ENCODE results near the gene RAD9B.
"Not testable (repeated sequence)": the region's sequence is repeated elsewhere in the genome, so short reads cannot be mapped to it uniquely, and the experiment has no call there.

Gene RAD9B

DNA sequence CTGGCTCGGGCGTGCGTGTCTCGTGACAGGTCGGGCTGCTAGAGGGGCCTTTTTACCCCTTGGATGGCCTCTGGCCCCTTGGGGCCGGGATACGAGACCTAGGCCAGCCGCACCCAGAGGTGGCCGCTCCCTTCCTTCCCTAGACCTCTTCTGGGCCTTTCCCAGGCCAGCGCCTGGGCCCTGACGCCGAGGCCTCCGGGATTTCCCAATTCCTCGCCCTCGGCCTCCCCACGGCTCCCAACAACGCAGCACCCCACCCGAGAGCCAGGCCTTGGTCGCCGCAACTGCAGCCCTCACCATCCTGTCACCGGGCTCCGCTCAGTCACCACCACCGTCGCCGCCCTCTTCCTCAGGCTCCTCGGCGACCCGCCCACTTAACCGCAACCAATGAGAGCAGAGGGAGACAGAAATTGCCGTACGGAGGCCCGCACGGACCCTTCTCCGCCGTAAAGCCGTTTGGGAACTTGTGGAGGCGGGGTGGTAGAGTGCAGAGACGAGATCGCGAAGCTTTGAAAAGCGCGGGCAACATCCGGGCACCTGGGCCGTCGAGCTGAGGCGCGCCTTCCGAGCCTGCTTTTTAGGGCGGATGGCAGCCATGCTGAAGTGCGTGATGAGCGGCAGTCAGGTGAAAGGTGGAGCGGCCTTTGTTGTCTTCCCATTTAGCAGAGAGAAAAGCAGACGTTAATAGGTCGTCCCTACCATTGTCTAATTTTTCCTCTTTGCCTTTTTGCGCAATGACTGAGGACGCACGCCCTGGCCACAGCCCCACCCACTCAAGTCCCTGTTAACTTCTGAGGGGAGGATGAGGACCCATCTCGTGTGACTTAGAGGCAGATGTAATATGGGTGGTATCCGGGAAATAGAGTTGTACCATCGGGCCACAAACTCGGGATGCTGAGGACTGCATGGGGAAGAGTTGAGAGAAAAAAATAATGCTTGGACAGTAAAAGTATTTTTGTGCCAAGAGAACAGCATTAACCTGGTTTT lies at the start of gene RAD9B, which contains the start of gene VPS29:
RAD9B (plus strand) TSS at position 580 of the 987 bp plus-strand sequence; CDS start at position 587, 7 bp downstream.
VPS29 (minus strand) TSS at position 360 of the 987 bp plus-strand sequence; CDS start at position 300, 60 bp downstream.
- DNase-seq = peak; percentile 62 to 87

DNA sequence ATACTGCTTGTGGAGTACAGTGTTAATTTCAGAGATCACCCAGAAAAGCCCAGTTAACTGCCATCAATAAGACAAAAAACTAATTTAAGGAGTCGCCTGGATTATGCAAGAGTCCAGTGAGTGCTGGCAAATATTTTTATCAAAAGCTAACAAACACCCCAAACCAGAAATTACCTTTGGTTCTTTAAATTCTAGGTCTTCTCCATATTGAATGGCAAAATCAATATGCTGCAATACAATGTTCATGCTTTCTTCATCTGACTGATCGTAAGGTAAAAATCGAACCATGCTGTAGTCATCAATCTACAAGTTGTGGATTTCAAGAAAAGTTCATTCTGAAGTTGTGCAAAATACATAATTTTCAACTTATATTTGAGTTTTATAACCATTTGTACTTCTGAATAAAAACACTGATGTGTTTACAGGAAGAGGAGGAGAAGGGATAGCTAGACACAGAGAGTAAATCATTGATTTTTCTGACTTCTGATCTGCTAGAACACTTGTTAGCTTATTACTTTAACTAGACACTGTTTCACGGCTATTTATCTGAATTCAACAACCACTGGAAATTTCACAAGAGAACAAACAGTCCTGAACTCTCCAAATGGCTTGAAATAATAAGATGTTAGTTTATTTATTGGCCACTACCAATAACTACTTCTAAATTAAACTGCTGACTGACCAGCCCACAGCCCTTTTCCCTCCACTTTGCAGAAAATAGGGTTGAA lies 48.4 kb upstream of the RAD9B start:
- no peak for DNase-seq

DNA sequence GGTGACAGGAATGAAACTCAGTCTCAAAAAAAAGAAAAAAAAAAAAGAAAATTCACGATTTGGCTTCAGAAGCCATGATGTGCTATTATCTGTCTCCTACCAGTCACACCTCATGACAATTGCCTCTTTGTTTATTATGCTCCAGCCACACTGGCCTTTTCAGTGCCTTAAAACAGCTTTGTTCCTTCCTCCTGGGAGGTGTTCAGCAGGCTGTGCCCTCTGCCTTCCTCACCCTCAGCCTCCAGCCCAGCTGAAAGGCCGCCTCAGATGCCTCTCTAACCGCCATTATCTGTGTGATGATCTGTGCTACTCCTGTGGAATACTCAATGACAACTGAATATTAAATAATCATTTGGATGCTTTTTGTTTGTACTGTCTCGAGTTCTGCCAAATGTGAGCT lies 43.4 kb upstream of the RAD9B start:
- no peak for DNase-seq

DNA sequence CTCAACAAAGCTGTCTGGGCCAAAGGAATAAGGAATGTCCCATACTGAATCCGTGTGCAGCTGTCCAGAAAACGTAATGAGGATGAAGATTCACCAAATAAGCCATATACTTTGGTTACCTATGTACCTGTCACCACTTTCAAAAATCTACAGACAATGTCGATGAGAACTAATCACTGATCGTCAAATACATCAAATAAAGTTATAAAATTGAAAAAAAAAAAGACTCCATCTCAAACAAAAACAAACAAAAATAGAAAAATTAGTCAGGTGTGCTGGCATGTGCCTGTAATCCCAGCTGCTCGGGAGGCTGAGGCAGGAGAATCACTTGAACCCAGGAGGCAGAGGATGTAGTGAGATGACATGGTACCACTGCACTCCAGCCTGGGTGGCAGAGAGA lies 40.9 kb upstream of the RAD9B start:
- not testable (repeated sequence) for DNase-seq

DNA sequence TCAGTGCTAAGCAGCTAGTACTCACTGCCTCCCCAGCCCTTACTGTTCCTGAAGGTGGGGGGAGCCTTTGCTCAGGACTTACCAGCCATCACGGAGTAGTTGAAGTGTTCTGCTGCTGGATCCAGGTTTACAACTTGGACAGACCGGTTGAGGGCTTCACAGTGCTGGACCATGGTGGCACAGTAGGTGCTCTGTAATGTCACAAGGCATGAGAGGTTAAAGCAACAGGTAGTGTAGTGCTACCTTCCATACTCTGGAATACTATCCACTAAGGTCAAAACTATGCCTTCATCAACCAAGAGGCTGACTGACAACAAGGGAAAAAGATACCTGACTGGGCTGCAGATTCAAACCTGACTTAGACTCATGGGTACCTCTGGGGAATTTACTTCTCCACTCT lies 37.1 kb upstream of the RAD9B start:
- no peak for DNase-seq

DNA sequence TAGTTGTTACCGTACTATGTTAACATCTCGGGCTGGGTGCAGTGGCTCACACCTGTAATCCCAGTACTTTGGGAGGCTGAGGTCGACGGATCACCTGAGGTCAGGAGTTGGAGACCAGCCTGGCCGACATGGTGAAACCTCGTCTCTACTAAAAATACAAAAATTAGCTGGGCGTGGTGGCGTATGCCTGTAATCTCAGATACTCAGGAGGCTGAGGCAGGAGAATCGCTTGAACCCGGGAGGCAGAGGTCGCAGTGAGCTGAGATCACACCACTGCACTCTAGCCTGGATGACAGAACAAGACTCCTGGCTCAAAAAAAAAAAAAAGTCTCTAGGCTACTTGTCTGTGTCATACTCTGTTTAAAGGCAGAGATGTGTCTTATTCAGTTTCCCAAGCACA lies 36.4 kb upstream of the RAD9B start:
- DNase-seq = not testable (repeated sequence)

DNA sequence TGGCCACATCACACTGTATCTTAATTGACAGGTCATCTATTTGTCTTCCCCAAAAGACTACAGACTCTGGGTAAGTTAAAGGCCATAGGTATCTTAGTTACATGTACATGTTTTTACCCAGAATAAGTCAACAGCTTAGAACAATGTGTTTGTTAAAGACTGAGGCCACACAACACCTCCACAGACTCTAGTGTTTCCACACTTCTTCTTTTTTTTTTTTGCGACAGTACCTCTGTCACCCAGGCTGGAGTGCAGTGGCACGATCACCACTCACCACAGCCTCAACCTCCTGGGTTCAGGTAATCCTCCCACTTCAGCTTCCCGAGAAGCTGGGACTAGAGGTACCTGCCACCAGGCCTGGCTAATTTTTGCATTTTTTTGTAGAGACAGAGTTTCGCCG lies 35.3 kb upstream of the RAD9B start:
- DNase-seq = no peak

DNA sequence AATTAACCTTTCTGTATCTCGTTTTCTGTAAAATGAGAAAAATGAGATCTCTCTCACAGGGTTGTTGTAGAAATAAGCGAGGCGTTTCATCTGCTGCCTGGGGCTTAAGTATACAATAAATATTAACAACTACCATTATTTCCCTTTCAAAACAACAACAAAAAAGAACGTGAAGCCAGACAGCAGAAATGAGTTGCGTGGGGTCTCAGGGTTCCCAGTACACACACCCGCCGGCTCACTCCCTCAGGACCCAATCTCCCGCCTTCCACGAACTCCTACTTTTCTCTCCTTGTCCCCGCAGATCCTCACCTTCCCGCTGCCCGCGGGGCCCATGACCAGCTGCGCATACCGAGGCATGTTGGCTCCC lies 34.3 kb upstream of the RAD9B start:
- DNase-seq = no peak

DNA sequence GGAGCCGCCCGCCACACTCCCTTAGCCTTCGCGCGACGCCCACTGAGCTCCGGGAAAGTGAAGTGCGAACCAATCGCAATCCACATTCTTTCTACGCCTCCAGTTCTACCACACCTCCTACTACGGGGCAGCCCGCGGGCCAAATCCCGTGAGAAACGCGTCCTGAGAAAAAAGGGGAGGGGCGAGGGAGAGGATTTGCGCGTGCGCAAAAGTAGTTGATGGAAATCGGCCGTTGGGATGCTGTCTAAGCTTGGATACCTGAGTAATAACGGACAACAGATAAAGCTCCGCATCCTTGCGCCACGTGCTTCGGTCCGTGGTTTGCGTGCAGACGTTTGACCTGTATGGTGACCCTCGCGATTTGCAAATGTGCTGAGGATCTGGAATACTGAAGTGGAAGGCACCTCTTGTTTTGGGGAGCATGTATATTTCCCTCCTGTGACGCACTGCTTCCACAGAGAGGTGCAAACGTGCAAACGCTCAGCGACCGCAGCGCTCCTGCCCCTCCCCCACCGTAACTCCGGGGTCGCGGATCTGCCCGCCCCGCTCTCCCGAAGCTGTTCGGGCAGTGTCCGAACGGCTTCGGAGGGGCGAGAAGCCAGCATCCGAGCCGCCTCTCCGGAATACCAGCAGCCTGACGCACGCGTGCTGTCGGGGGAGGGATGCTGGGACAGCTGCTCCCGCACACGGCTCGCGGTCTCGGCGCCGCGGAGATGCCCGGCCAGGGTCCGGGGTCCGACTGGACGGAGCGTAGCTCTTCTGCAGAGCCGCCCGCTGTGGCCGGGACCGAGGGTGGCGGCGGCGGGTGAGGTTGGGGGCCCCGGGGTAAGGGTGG lies 33.7 kb upstream of the RAD9B start, which contains the start of the genes FAM216A and GPN3:
FAM216A (plus strand) TSS at position 632 of the 835 bp plus-strand sequence; CDS start at position 663, 31 bp downstream.
GPN3 (minus strand) TSS at position 44 of the 835 bp plus-strand sequence. CDS start 54 bp downstream, outside the sequence.
- DNase-seq = peak; percentile 70 to 92

DNA sequence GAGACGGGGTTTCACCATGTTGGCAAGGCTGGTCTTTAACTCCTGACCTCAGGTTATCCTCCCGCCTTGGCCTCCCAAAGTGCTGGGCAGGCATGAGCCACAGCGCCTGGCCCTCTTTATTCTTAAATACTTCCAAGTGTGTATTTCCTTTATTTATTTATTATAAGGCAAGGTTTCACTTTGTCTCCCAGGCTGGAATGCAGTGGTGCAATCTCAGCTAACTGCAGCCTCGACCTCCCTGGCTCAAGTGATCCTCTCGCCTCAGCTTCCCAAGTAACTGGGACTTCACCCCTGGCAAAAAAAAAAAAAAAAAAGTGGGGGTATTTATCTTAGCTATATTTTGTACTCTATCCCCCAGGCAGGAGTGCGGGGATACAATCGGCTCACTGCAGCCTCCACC lies 26.7 kb upstream of the RAD9B start:
- DNase-seq = no peak

DNA sequence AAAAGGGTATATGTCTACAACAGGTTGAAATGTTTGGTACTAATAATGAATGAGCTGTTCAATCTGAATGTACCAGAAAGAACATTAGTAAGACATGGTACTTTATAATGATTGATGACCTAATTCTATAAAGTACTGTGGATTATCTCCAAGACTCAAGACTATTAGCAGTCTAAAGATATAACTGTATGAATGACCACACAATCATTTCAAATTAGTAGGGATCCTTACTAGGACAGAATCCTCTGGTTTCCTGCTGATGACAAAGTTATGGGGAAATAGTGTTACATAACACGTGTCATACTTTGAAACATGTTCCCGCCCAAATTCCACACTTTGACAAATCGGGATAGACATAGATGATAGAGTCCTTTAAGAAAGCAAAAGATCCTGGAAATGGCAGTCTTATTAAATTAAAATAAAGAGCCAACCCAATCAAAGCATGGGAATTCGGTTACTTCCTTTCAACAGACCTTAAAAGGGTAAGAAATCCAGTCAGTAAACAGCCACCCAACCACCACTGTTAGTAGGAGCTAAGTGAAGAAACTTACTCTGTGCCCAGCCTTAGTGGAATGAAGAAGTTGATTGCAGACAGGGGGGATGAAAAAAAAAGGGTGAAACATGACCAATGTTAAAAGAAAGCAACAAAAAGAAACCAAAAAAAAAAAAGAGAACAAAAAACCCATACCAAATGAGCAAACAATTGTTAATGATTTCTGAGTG lies 3.0 kb upstream of the RAD9B start:
- DNase-seq = no peak

DNA sequence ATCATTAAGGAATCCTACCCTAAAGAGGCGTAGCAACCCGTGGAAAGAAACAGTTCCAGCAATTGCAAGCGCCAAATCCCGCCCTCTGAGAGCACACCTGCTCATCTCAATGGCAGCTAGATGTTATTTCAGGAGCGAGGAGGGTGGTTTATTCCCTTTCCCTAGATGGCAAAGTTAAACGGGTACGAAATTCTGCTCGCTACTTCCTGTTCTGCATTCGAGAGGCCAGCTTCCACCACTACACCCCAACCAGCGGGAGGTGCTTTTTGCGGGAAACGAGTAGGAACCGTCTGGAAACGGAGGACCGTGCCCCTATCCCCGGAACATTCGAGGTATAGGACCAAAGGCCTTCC lies 756 bp upstream of the RAD9B start:
- DNase-seq = no peak

DNA sequence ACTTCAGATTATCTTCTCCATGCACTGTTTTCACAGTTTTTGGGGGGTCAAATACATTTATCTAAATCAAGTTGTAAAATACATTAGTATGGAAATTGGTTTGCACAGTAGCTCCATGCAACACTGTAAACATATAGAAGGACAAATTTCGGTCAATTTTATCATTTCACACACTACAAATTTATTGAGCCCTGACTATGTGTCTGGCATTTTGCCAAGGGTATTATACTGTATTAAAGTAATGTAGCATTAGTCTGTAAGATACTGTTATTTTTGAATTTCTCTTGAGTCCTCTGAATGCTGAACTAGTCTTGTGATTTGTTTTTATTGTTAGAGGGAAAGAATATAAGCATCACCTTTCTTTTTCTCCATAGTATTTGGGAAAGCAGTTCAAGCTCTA lies 1.3 kb downstream of the RAD9B start:
- DNase-seq = no peak

DNA sequence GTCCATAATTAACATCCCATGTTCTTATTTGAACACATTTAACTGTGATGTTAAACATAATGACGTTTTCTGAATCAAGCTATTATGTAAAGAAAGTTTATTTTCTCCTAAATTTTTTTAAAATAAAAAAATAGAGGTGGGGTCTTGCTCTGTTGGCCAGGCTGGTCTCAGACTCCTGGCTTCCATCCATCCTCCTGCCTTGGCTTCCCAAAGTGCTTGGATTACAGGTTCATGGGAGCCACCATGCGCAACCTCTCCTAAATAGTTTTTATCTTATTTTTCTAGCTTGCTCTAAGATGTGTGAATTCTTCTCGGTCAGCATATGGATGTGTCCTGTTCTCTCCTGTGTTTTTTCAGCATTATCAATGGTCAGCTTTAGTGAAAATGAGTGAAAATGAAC lies 3.2 kb downstream of the RAD9B start:
- DNase-seq = no peak

DNA sequence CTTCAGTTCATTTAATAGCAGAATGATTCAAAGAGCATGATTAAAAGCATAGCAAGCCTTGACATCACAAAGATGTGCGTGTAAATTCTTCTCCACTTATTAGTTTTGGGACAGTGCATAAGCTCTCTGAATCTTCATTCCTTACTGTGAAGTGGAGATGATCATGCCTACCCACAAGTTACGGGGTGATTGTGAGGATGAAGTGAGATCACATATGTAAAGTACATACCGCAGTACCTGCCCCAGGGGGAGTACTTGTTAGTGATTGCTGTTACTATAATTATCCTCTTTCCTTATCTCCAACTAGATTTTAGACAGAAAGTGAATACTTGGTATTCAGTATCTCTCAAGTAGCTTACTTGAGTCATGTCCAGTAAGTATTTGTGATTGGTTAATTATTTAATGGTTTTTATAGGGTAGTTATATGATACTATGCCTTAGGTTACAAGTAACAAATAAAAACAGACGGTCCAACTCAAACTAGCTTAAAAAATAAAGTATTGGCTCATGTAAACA lies 6.0 kb downstream of the RAD9B start:
- no peak for DNase-seq

DNA sequence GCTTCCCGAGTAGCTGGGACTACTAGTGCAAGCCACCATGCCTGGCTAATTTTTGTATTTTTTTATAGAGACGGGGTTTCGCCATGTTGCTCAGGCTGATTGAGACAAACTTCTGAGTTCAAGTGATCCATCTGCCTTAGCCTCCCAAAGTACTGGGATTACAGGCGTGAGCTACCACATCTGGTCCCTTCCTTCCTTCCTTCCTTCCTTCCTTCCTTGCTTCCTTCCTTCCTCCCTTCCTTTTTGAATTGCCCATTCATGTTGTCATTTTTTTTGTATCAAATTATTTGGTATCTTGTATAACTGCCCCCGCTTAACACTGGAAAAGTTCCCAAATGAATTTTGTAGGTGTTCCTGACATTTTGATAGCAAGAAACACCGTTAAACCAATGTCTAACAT lies 11.7 kb downstream of the RAD9B start:
- no peak for DNase-seq

DNA sequence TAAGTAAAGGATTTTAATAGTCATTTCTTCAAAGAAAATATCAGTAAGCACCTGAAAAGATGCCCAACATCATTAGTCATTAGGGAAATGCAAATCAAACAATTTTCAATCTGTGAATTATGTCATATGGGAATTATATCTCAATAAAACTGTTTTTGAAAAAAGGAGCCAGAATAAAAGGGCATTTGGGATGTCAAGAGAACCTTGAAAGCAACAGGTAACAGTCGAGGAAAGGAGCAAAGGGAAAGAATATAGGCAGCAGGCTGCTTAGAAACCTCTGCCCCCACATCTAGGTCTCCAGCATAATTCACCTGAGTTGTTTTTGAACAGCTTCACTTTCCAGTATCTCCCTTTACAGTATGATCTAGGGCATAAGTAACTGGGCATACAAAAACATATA lies 12.2 kb downstream of the RAD9B start:
- no peak for DNase-seq

DNA sequence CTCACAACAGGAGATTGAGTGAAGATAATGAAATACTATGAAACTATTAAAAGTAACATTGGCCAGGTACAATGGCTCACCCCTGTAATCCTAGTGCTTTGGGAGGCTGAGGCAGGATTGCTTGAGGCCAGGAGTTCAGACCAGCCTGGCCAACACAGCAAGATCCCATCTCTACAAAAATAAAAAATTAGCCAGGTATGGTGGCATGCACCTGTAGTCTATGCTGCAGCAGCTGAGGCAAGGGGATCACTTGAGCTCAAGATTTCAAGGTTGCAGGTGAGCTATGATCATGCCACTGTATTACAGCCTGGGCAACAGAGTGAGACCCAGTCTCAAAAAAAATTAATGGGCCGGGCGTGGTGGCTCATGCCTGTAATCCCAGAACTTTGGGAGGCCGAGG lies 14.9 kb downstream of the RAD9B start:
- DNase-seq = no peak

DNA sequence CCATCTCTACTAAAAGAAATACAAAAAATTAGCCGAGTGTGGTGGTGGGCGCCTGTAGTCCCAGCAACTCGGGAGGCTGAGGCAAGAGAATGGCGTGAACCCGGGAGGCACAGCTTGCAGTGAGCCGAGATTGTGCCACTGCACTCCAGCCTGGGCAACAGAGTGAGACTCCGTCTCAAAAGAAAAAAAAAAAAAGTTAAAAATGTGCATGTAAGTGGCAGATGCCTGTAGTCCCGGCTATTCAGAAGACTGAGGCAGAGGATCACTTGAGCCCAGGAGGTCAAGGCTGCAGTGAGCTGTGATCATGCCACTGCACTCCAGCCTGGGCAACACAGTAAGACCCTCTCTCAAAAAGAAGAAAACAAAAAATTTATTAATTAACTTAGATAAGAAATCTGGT lies 15.9 kb downstream of the RAD9B start:
- DNase-seq = not testable (repeated sequence)

DNA sequence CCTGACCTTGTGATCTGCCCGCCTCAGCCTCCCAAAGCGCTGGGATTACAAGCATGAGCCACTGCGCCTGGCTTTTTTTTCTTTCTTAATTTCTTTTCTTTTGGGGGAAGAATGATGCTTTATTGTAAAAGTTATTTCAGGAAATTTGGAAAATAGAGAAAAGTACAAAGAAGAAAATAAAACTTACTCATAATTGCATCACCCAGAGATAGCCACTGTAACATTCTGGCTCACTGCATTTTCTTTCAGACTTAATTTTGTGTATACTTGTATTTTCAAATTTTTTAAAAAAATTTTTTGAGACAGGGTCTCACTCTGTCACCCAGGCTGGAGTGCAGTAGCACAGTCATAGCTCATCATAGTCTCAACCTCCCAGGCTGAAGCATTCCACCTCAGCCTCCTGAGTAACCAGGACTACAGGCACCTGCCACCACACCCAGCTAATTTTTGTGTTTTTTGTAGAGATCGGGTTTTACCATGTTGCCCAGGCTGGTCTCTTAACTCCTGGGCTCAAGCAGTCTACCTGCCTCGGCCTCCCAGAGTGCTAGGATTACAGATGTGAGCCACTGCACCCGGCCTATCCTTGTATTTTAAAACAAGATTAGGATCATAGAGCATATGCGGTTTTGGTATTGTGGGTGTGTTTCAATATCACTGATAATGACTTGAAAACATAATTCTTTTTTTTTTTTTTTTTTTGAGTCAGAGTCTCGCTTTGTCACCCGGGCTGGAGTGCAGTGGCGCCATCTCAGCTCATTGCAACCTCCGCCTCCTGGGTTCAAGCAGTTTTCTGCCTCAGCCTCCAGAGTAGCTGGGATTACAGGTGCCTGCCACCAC lies 19.0 kb downstream of the RAD9B start:
- DNase-seq = not testable (repeated sequence)
